HG03064 (cell line): ENCODE measurements around the gene PTPN6.

Experiments
- ATAC-seq: cut with Tn5 transposase; IDR thresholded peaks from one replicate; pipeline ENCODE4 v1.9.1; 2021; ENCODE audit warnings: low read depth; ENCODE audit not compliant: unreplicated experiment

The PTPN6 gene

DNA sequence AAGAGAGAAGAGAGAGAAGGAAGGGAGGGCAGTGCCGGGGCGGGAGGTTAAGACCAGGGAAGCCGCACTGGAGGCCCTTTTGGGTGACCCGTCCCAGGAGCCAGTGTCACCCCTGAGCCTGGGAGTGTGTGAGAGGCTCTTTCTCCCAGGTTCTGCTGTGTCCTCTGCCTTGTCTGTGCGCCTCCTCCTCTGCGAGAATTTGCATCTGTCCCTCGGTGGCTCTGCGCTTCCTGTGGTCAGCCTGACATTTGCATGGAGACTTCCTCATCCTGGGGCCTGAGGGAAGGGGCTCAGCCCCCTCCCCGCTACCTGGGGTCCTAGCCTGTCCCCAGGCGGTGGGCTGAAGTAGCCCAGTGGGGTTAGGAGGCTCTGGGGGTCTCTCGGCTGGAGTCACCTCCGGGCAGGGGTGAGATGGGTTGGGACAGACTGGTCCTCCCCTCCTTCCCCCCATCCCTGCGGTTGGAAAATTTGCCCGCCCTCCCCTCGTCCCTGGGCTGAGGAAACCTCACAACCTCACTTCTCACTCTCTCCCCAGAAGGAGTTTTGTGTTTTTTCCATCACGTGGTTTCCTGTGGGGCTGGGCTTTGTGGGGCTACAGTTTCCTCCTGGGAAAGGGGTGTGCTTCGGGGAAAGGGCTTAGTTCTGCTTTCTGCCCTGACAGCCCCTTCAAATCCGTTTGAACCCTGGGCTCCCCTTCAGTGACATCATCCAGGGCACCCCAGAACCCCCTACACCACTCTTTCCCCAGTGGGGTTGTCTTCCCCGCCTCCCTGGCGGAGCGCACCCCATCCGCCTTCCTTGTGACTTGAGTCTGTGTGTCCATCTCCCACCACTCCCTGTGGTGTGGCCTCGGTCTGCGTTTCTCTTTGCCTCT, 2.5 kb downstream of the PTPN6 start:
- peak; percentile 43 for ATAC-seq

- no peak for ATAC-seq
Measured at GRCh38 chr12:6954316-6955107, 3.4 kb downstream of the PTPN6 start.

DNA sequence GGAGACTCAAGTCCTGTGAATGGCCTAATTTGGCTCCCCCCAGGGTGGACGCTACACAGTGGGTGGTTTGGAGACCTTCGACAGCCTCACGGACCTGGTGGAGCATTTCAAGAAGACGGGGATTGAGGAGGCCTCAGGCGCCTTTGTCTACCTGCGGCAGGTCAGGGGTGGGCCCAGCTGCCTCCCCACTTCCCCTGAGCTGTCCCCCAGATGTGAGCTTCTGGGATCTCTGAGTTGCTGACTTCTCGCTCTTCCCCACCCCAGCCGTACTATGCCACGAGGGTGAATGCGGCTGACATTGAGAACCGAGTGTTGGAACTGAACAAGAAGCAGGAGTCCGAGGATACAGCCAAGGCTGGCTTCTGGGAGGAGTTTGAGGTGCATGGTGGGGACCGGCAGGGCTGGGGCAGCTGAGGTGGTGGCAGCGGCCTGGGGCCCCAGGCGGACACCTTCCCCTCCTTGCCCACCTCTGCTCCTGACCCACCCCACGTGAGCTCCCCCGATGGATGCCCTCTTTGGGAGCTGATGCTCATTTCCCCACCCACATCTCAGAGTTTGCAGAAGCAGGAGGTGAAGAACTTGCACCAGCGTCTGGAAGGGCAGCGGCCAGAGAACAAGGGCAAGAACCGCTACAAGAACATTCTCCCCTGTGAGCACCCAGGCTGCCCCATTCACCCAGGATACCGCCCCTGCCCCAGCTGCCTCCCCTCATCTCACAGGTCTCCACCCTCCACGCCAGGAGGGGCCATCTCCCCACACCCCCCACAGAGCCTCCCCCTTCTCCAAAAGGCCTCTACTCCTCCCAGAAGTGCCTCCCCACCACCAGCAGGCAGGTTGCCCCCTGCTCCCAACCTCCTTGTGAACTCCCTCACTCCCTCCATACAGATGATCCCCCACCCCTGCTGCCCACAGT, 4.2 kb downstream of the PTPN6 start:
- ATAC-seq, result no peak

DNA sequence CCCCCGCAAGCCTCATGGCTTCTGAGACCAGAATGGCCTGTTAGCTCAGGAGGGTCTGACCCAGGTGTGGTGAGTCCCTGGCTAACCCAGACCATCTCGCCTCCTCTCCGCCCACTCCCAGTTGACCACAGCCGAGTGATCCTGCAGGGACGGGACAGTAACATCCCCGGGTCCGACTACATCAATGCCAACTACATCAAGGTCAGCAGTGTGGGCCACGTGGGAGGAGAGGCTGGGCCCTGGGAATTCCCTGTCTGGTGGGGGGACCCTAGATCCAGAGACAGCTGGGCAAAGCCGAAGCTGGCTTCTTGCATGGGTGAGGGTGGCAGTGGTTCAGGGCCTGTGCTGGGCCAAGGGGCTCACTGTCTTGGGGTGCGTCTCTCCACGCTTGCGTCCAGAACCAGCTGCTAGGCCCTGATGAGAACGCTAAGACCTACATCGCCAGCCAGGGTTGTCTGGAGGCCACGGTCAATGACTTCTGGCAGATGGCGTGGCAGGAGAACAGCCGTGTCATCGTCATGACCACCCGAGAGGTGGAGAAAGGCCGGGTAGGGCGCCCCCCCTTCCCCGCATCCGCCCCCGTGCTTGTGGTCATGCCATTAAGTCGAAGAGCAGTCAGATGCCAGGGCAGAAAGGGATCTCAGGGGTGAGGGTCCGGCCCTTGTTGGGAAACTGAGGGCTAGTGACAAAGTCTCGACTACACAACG, 5.0 kb downstream of the PTPN6 start:
- ATAC-seq, result no peak

DNA sequence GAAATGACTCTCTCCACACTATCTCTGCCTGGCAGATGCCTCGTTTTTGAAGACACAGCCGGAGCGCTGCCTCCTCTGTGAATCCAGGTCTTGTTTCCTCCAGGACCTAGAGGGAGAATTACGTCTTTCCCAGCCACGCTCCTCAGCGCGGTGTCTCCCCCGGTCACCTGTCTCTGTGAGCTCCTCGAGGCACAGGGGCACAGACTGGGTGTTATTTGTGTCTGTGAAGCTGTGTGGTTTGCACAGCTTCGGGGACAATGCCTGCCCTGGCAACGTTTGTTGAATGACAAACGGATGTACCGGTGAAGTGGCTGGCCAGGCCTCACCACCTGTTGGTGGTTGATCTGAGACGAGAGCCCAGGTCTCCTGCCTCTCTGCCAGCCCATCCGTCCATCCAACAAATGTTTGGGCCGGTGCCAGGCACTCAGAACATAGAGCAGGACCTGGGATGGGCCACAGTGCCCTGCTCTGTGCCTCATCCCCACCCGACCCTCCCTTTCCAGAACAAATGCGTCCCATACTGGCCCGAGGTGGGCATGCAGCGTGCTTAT, 6.1 kb downstream of the PTPN6 start:
- no peak for ATAC-seq

DNA sequence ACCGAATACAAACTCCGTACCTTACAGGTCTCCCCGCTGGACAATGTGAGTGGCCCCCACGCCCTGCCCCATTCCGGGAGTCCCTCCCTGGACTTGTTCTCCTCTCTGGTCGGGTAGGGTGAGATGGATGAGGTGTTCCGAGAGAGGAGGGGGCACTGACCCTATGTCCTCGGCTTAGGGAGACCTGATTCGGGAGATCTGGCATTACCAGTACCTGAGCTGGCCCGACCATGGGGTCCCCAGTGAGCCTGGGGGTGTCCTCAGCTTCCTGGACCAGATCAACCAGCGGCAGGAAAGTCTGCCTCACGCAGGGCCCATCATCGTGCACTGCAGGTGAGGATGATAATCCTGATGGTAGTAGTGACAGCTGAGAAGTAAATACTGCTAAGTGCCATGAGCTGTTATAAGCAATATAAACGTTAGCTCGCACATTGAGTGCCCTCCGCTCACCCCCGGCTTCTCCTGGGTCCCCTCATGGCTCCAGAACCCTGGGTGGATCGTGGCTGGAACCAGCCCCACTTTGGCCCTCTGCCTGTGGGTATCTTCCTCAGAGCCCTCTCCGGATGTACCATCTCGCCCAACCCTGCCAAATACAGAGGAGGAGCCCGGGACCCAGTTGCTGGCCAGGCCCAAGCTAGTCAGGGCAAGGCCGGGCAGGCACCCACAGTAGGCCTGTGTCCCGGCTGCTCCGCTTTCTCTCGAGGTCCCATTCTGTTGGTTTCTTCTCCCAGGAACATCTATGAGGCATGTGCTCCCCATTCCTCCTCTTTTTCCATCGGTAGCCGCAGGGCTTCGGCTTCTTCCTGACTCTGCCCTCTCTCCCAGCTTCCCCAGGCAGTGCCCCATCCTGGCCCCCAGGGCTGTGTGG, 6.8 kb downstream of the PTPN6 start:
- ATAC-seq, result no peak

- peak; percentile 1 for ATAC-seq
Measured at GRCh38 chr12:6958609-6959057, 7.5 kb downstream of the PTPN6 start.

- peak; percentile 40 for ATAC-seq
Measured at GRCh38 chr12:6959058-6959804, 8.1 kb downstream of the PTPN6 start.

DNA sequence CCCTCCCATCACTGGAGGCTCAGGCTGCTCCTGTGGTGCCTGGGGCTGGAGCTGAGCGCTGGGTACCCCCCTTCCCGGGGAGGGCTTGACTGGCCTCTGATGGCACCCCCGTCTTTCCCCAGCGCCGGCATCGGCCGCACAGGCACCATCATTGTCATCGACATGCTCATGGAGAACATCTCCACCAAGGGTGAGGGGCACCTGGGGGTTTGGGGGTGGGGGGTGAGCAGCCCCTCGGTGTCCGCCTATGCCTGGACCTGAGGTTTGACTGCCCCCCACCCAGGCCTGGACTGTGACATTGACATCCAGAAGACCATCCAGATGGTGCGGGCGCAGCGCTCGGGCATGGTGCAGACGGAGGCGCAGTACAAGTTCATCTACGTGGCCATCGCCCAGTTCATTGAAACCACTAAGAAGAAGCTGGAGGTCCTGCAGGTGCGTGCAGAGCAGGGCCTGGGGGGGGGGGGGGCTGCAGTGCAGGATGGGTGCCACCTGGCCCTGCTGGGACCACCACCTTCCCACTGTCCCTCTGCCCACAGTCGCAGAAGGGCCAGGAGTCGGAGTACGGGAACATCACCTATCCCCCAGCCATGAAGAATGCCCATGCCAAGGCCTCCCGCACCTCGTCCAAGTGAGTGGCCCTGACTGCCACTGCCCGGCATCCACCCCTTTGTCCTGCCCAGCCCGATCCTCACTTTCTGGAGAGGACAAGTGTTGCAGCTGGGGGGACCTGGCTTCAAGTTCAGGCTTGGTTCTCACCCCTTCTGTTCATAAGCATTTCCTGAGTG, 8.8 kb downstream of the PTPN6 start:
- no peak for ATAC-seq

- ATAC-seq, result no peak
Measured at GRCh38 chr12:6960593-6961277, 9.6 kb downstream of the PTPN6 start.

GRCh38 chr12:6961278-6961694, 10.1 kb downstream of the PTPN6 start:
- ATAC-seq, result no peak

DNA sequence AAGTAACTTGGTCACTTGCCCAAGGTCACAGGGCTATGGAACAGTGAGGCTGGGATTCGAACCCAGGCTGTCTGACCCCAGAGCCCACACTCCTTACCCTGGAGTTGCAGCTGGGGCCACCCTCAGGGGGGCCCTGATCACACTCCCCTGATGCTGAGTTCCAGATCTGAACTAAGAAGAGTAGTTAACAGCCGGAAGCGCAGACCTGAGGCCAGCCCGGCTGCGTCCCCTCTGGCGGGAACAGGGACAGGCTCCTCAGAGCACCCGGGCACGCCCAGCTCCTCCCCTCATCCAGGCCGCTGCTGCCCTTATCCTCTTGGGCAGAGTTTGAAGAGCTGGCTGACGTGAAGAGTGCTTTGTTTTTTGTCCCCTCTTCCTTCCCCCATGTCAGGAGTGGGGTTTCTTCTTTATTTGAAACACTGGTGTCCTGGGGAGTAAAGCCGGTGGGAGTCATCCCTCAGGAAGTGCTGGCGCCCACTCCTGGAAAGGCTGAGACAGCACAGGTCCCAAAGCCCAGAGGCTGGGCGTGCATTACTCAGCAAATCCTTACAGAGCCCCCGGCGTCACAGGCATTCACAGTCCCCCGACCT, 10.6 kb downstream of the PTPN6 start:
- ATAC-seq, result no peak

GRCh38 chr12:6962285-6963015, 11.3 kb downstream of the PTPN6 start:
- no peak for ATAC-seq

GRCh38 chr12:6963016-6963731, 12.0 kb downstream of the PTPN6 start:
- ATAC-seq, result no peak

DNA sequence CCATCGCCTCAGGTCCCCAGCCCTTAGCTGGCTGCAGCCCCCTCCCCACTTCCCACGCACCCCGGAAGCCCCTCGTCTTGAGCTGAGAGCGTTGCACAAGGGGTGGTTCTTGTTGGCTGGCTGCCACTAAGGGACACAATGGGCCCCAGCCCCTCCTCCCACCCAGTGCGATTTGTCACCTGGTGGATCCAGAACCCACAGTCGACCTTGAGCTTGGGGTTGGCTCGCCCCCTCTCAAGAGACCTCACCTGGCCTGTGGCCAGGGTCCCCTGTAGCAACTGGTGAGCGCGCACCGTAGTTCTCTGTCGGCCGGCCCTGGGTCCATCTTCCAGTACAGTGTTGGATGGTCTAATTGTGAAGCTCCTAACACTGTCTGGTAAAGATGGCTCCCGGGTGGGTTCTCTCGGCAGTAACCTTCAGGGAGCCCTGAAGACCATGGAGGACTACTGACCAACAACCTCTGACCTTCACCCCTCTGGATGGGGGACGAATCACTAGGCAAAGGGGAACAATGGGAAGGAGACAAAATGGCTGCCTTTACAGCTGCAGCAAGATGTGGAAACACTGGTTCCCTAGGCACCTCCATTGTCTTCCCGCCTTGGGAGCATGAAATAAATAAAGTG, 12.7 kb downstream of the PTPN6 start:
- no peak for ATAC-seq
